ENCODE data around the gene PRKACA. TPM values are rescaled to one million over a fixed set of nuclear protein-coding genes. Genes with fewer than 3 reads are reported as not detected.

Gene PRKACA
- polyA plus RNA-seq, 1 experiment: 17.9 TPM

DNA sequence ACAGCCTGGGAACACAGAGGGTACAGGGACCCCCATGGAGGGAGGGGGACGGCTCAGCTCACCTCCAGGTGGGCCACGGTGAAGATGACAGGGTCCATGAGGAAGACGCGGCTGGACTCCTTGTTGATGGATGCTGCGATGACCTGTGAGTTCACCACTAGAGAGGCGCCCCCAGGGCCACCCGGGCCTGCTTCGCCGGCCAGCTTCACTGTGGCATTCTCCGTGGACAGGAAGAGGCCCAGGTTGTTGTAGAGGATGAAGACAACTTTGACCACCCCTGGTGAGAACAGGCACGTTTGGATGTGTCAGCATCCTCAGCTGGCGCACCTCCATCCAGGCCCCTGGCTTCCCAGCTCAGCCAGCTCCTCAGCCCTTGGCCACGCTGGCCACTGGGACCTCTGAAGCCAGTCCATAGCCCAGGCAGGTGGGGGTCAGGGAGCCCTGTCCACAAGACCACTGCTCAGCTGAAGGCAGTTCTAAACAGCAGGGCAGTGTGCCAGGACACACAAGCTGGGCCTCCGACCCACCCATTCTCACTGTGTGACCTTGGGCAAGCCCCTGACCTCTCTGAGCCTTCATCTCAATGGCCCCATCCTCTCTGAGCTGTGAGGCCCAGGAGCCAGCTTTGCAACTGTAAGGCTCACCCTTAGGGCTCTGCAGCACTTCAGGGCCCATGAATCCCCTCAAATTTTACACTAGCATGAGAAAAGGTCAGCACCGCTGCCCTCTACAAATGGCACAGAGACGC, 40.9 kb upstream of the PRKACA start:
- POLR2A ChIA-PET: no interaction called here

DNA sequence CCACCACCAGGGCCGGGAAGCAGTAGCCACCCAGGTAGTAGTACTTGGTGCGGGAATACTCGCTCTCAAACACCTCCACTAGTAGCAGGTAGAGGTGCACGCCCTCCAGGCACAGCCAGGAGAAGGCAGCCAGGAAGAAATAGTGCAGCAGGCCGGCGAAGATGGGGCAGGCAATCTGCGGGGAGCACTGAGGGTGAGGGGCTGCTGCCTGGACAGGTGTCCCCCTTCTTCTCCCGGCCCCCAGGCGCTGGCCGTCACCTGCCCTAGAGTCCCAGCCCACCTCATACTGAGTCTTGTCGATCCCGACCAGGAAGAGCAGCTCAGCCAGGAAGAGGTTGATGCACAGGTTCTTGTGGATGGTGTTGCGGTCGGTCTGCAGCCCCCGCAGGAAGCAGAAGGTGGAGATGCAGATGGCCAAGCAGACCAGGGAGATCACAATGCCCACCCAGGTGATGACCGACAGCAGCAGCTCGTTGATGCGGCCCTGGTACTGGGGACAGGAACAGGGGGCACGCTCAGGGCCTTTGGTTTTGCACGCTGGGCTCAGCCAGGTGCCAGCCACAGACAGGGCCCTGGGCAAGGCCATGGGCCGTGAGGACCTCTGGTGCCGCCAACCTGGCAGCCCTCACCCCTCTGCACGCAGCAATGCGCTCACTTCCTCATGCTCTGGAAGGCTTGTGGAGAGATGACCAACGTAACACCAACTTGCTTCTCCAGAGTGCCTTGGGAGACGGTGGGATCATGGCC, 39.6 kb upstream of the PRKACA start:
- Histone ChIP-seq H3K9me3 (ENCODE audit: control insufficient read depth, insufficient read depth, low read length) (no peaks in the 10 kb centered on the region; the same call in 1 of the 2 replicates), H3K27ac (ENCODE audit: low read depth, low read length) (no peak overlapping the region), H3K4me3 (ENCODE audit: low read depth, low read length) (no peak overlapping the region), H3K27me3 (ENCODE audit: control insufficient read depth, insufficient read depth, low read length) (no peaks in the 10 kb centered on the region)
- ChIA-PET POLR2A (no interaction called here), CTCF (no interaction called here)
- TF ChIP-seq, protein P1, sequence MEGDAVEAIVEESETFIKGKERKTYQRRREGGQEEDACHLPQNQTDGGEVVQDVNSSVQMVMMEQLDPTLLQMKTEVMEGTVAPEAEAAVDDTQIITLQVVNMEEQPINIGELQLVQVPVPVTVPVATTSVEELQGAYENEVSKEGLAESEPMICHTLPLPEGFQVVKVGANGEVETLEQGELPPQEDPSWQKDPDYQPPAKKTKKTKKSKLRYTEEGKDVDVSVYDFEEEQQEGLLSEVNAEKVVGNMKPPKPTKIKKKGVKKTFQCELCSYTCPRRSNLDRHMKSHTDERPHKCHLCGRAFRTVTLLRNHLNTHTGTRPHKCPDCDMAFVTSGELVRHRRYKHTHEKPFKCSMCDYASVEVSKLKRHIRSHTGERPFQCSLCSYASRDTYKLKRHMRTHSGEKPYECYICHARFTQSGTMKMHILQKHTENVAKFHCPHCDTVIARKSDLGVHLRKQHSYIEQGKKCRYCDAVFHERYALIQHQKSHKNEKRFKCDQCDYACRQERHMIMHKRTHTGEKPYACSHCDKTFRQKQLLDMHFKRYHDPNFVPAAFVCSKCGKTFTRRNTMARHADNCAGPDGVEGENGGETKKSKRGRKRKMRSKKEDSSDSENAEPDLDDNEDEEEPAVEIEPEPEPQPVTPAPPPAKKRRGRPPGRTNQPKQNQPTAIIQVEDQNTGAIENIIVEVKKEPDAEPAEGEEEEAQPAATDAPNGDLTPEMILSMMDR (IDR thresholded peaks at IDR 0.05; ENCODE audit: low read depth, low read length): no peak
- DNase-seq (ENCODE audit: low read depth, low spot score): no peak

More for the DNA sequence above, 40.9 kb upstream of the PRKACA start:
- CTCF ChIA-PET: no interaction called here
- Histone ChIP-seq H3K9me3 (ENCODE audit: control insufficient read depth, insufficient read depth, low read length) (peaks cover 6% of the 10 kb centered on the region; the same call in 1 of the 2 replicates), H3K27ac (ENCODE audit: low read depth, low read length) (peak overlapping the region; percentile 2), H3K27me3 (ENCODE audit: control insufficient read depth, insufficient read depth, low read length) (no peaks in the 10 kb centered on the region), H3K4me3 (ENCODE audit: low read depth, low read length) (no peak overlapping the region)
- no peak for DNase-seq (ENCODE audit: low read depth, low spot score)
- TF ChIP-seq, protein P1 (IDR thresholded peaks at IDR 0.05; ENCODE audit: low read depth, low read length): no peak

GRCh38 chr19:14156122-14156521, 38.6 kb upstream of the PRKACA start:
- POLR2A ChIA-PET: no interaction called here
- TF ChIP-seq, protein P1 (IDR thresholded peaks at IDR 0.05; ENCODE audit: low read depth, low read length): no peak
- Histone ChIP-seq H3K4me3 (ENCODE audit: low read depth, low read length) (no peak overlapping the region), H3K27me3 (ENCODE audit: control insufficient read depth, insufficient read depth, low read length) (no peaks in the 10 kb centered on the region), H3K27ac (ENCODE audit: low read depth, low read length) (no peak overlapping the region), H3K9me3 (ENCODE audit: control insufficient read depth, insufficient read depth, low read length) (no peaks in the 10 kb centered on the region)
- no peak for DNase-seq (ENCODE audit: low read depth, low spot score)
- CTCF ChIA-PET: no interaction called here

- ChIA-PET CTCF (no interaction called here), POLR2A (no interaction called here)
- no peak overlapping the region for H3K27ac ChIP-seq (ENCODE audit: low read depth, low read length)
- no peak for DNase-seq (ENCODE audit: low read depth, low spot score)
- TF ChIP-seq, protein P1 (IDR thresholded peaks at IDR 0.05; ENCODE audit: low read depth, low read length): no peak
- no peaks in the 10 kb centered on the region for H3K9me3 ChIP-seq (ENCODE audit: control insufficient read depth, insufficient read depth, low read length)
- H3K4me3 ChIP-seq (ENCODE audit: low read depth, low read length): no peak overlapping the region
- H3K27me3 ChIP-seq (ENCODE audit: control insufficient read depth, insufficient read depth, low read length): no peaks in the 10 kb centered on the region
Observed at GRCh38 chr19:14155371-14155770, 37.8 kb upstream of the PRKACA start.

DNA sequence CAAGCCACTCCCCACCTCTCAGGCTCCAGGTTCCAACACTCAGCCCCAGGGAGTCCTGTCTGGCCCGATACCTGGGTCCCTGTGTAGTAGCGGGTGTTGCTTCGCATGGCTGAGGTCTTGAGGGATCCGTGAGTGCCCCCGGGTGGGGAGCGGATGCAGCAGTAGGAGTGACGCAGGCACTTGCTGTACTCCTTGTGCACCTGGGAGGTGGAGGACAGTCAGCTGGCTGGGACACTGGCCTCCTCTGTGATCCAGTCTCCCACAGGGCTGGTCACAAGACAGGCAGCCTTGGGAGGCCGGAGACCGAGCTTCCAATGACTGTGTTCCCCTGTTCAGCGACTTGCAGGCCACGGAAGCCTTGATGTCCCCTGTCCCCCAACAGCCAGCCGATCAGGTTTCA, 35.2 kb upstream of the PRKACA start:
- DNase-seq (ENCODE audit: low read depth, low spot score): no peak
- POLR2A ChIA-PET: interaction anchor here (0.7 kb wide), 1 partner anchor 98 kb away, joined by 4 read pairs; no protein-coding TSS in a partner anchor
- H3K4me3 ChIP-seq (ENCODE audit: low read depth, low read length): no peak overlapping the region
- H3K9me3 ChIP-seq (ENCODE audit: control insufficient read depth, insufficient read depth, low read length): no peaks in the 10 kb centered on the region
- no peak overlapping the region for H3K27ac ChIP-seq (ENCODE audit: low read depth, low read length)
- no peaks in the 10 kb centered on the region for H3K27me3 ChIP-seq (ENCODE audit: control insufficient read depth, insufficient read depth, low read length)
- TF ChIP-seq, protein P1 (IDR thresholded peaks at IDR 0.05; ENCODE audit: low read depth, low read length): no peak
- CTCF ChIA-PET: interaction anchor here (1.1 kb wide), 1 partner anchor 15 kb away, joined by 3 read pairs; no protein-coding TSS in a partner anchor
